ENCODE measurements around the gene PHLDA3. TPM values are rescaled to one million over a fixed set of nuclear protein-coding genes. Genes with fewer than 3 reads are reported as not detected.
A peak's percentile ranks its signal among the peaks of the same experiment; 100 is the strongest.
"Not testable (repeated sequence)": the region's sequence is repeated elsewhere in the genome, so short reads cannot be mapped to it uniquely, and the experiment has no call there.

The PHLDA3 gene
- total RNA-seq, 1 donor from 2014 or later = 29.3 TPM

- DNase-seq = peak; percentile 72
Measured at GRCh38 chr1:201503397-201504176, 34.6 kb upstream of the PHLDA3 start.

GRCh38 chr1:201502511-201502857 is 33.5 kb upstream of the PHLDA3 start:
- no peak for DNase-seq

- no peak for DNase-seq
Measured at GRCh38 chr1:201501812-201502510, 33.0 kb upstream of the PHLDA3 start.

GRCh38 chr1:201501144-201501543 is 32.2 kb upstream of the PHLDA3 start:
- no peak for DNase-seq

GRCh38 chr1:201500670-201501120 is 31.7 kb upstream of the PHLDA3 start:
- DNase-seq = no peak

- no peak for DNase-seq
Measured at GRCh38 chr1:201499795-201500669, 31.0 kb upstream of the PHLDA3 start.

- DNase-seq = no peak
Measured at GRCh38 chr1:201499191-201499590, 30.2 kb upstream of the PHLDA3 start.

- DNase-seq = no peak
Measured at GRCh38 chr1:201498621-201499020, 29.6 kb upstream of the PHLDA3 start.

- DNase-seq = no peak
Measured at GRCh38 chr1:201497935-201498509, 29.0 kb upstream of the PHLDA3 start.

- no peak for DNase-seq
Measured at GRCh38 chr1:201496296-201496690, 27.3 kb upstream of the PHLDA3 start.

GRCh38 chr1:201495551-201496295 is 26.7 kb upstream of the PHLDA3 start:
- peak; percentile 51 for DNase-seq

GRCh38 chr1:201493757-201494617 is 25.0 kb upstream of the PHLDA3 start:
- DNase-seq = no peak

GRCh38 chr1:201493026-201493656 is 24.2 kb upstream of the PHLDA3 start:
- not testable (repeated sequence) for DNase-seq

GRCh38 chr1:201491896-201492511 is 23.0 kb upstream of the PHLDA3 start:
- no peak for DNase-seq

GRCh38 chr1:201490708-201491131 is 21.7 kb upstream of the PHLDA3 start:
- no peak for DNase-seq

- DNase-seq = no peak
Measured at GRCh38 chr1:201489643-201490261, 20.8 kb upstream of the PHLDA3 start.

GRCh38 chr1:201488830-201489589 is 20.0 kb upstream of the PHLDA3 start:
- DNase-seq = peak; percentile 11

GRCh38 chr1:201487742-201488141 is 18.8 kb upstream of the PHLDA3 start:
- DNase-seq = no peak

All from skin of body (tissue), 2 donors.